Measurements from ENCODE around the gene FAAP20.

GRCh38 chr1:2229037-2229864 is 34.7 kb upstream of the FAAP20 start:
- peak in 1 of 6 experiments; percentile 15 for TF ChIP-seq CTCF (IDR thresholded peaks at IDR 0.05)
- TF ChIP-seq POLR2A (IDR thresholded peaks at IDR 0.05), result peak; percentile 54 to 84
